Liver (tissue), 9 donors: Measurements from ENCODE around the gene LBP. TPM values are rescaled to one million over a fixed set of nuclear protein-coding genes. Genes with fewer than 3 reads are reported as not detected.

Source experiments
- DNase-seq: peaks from one replicate; pipeline ENCODE4 v3.0.0-alpha.2; 2017; ENCODE audit warnings: low spot score
- H3K27ac ChIP-seq, 2 donors: one replicate each; pipeline ENCODE4 v1.7.0; 2013; ENCODE audit warnings: inconsistent platforms in 2 of 2, low read length in 2 of 2, control low read depth in 1 of 2, low read depth in 1 of 2, mild to moderate bottlenecking in 1 of 2
- H3K27me3 ChIP-seq, 4 donors: one replicate each; pipeline versions ENCODE4 v1.6.1 to v1.7.0; 2013; ENCODE audit warnings: low read length in 3 of 4, inconsistent platforms in 1 of 4, mild to moderate bottlenecking in 1 of 4, moderate library complexity in 1 of 4; ENCODE audit not compliant: control insufficient read depth in 4 of 4, insufficient read depth in 4 of 4
- H3K36me3 ChIP-seq, 4 donors: one replicate each; pipeline versions ENCODE4 v1.6.1 to v1.7.0; 2013; ENCODE audit warnings: low read length in 3 of 4, mild to moderate bottlenecking in 3 of 4, low read depth in 1 of 4, moderate library complexity in 1 of 4; ENCODE audit not compliant: control insufficient read depth in 4 of 4, insufficient read depth in 3 of 4
- H3K4me1 ChIP-seq, 4 donors: one replicate each; pipeline versions ENCODE4 v1.6.1 to v1.7.0; 2013; ENCODE audit warnings: low read length in 3 of 4, mild to moderate bottlenecking in 3 of 4, moderate library complexity in 1 of 4; ENCODE audit not compliant: control insufficient read depth in 4 of 4, insufficient read depth in 4 of 4
- H3K4me3 ChIP-seq, 3 donors: one replicate each; pipeline versions ENCODE4 v1.6.1 to v1.7.0; 2013; ENCODE audit warnings: low read length in 3 of 3, control low read depth in 1 of 3, low read depth in 1 of 3, mild to moderate bottlenecking in 1 of 3
- H3K9ac ChIP-seq, 2 donors: one replicate each; pipeline ENCODE4 v1.7.0; 2013; ENCODE audit warnings: low read length in 2 of 2, mild to moderate bottlenecking in 2 of 2, moderate library complexity in 2 of 2, control low read depth in 1 of 2, low read depth in 1 of 2
- H3K9me3 ChIP-seq, 4 donors: one replicate each; pipeline versions ENCODE4 v1.6.1 to v1.7.0; 2013; ENCODE audit warnings: low read length in 3 of 4; ENCODE audit not compliant: control insufficient read depth in 4 of 4
- EGR1 ChIP-seq, 2 donors: IDR thresholded peaks; 2 replicates each; pipeline ENCODE4 v1.6.1; 2016 to 2018; ENCODE audit warnings: antibody characterized with exemption in 2 of 2, low read depth in 2 of 2
- FOXA1 ChIP-seq: IDR thresholded peaks from 2 replicates; pipeline ENCODE4 v1.6.1; 2016; ENCODE audit warnings: antibody characterized with exemption
- FOXA2 ChIP-seq: IDR thresholded peaks from 2 replicates; pipeline ENCODE4 v1.6.1; 2016; ENCODE audit warnings: antibody characterized with exemption
- GABPA ChIP-seq, 2 donors: IDR thresholded peaks in 1 of 2; conservative IDR thresholded peaks in 1 of 2; 2 replicates each; pipeline ENCODE4 v1.6.1; 2016; ENCODE audit warnings: antibody characterized with exemption in 2 of 2, mild to moderate bottlenecking in 1 of 2, moderate library complexity in 1 of 2
- HNF4A ChIP-seq, 2 donors: conservative IDR thresholded peaks; 2 replicates each; pipeline ENCODE4 v1.6.1; 2016; ENCODE audit warnings: antibody characterized with exemption in 2 of 2, mild to moderate bottlenecking in 2 of 2
- HNF4G ChIP-seq: IDR thresholded peaks from 2 replicates; pipeline ENCODE4 v1.6.1; 2016; ENCODE audit warnings: antibody characterized with exemption
- JUND ChIP-seq, 2 donors: IDR thresholded peaks; 2 replicates each; pipeline ENCODE4 v1.6.1; 2016; ENCODE audit warnings: antibody characterized with exemption in 2 of 2
- MAX ChIP-seq: IDR thresholded peaks from 2 replicates; pipeline ENCODE4 v1.6.1; 2016; ENCODE audit warnings: antibody characterized with exemption
- NR2F2 ChIP-seq: IDR thresholded peaks from 2 replicates; pipeline ENCODE4 v1.6.1; 2016; ENCODE audit warnings: antibody characterized with exemption
- RAD21 ChIP-seq, 2 donors: IDR thresholded peaks; 2 replicates each; pipeline ENCODE4 v1.6.1; 2016; ENCODE audit warnings: antibody characterized with exemption in 2 of 2, mild to moderate bottlenecking in 2 of 2
- REST ChIP-seq: IDR thresholded peaks from 2 replicates; pipeline ENCODE4 v1.6.1; 2016; ENCODE audit warnings: antibody characterized with exemption, mild to moderate bottlenecking
- RXRA ChIP-seq, 2 donors: IDR thresholded peaks; 2 replicates each; pipeline ENCODE4 v1.6.1; 2017 to 2018; ENCODE audit warnings: antibody characterized with exemption in 2 of 2, mild to moderate bottlenecking in 1 of 2
- SP1 ChIP-seq: IDR thresholded peaks from 2 replicates; pipeline ENCODE4 v1.6.1; 2018; ENCODE audit warnings: antibody characterized with exemption, mild to moderate bottlenecking
- TAF1 ChIP-seq: conservative IDR thresholded peaks from 2 replicates; pipeline ENCODE4 v1.6.1; 2016; ENCODE audit warnings: antibody characterized with exemption, mild to moderate bottlenecking
- YY1 ChIP-seq: IDR thresholded peaks from 2 replicates; pipeline ENCODE4 v1.6.1; 2016; ENCODE audit warnings: antibody characterized with exemption, mild to moderate bottlenecking
- WGBS: extraction: QIAGEN DNeasy Blood & Tissue Kit; methylation state at CpG from one replicate; pipeline ENCODE4 v1.1.7; 2013; 5-methylcytosine and 5-hydroxymethylcytosine counted together
- polyA plus RNA-seq, 2 donors: library from polyadenylated mRNA; stranded (reverse) in 1 of 2; unstranded in 1 of 2; fragments of 200-250 nt in 1 of 2; fragments of >200 nt in 1 of 2; fragmentation: Nextera tagmentation in 1 of 2; extraction: Ambion mirVana in 1 of 2; gene quantifications; one replicate each; pipeline versions ENCODE4 v1.2.1 to v1.2.3, GENCODE V29; 2013 to 2015
- total RNA-seq, 2 donors: library from RNA; depleted of rRNA; stranded (reverse); fragments of >200 nt; gene quantifications; one replicate each; pipeline ENCODE4 v1.2.3, GENCODE V29; 2014
- TF ChIP-seq, protein P1 (sequence below): IDR thresholded peaks from 2 replicates; pipeline ENCODE4 v1.6.1; 2016; ENCODE audit warnings: antibody characterized with exemption
- TF ChIP-seq, protein P2 (sequence below): fragments of 150-350 bp; IDR thresholded peaks from 2 replicates; pipeline ENCODE4 v1.5.1; 2017; ENCODE audit warnings: improper control_type of control experiment, low read depth, low read length; ENCODE audit not compliant: missing input control
- TF ChIP-seq, protein P3 (sequence below): IDR thresholded peaks from 2 replicates; pipeline ENCODE4 v1.6.1; 2016; ENCODE audit warnings: antibody characterized with exemption
- donor health status: healthy.
- donor health status: healthy.
- donor health status: healthy.
- donor health status: healthy.
- donor health status: healthy.

Gene LBP
- total and polyA plus RNA-seq, 4 donors, result 561 to 1,485 (median 1,083) TPM

DNA sequence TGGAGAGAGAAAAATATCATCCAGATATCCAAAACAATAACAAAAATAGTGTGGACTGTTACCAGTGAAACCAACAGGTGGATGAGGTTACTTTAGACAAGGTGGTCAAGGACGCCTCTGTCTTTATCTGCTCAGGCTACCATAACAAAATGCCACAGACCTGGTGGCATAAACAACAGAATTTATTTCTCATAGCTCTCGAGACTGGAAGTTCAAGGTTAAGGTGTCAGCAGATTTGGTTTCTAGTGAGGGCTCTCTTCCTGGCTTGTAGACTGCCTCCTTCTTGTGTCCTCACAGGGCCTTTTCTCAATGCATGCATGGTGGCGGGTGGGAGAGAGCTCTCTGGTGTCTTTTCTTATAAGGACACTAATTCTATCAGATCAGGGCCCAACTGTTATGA is 21.1 kb upstream of the LBP start:
- Histone ChIP-seq H3K9ac (no peak overlapping the region), H3K4me3 (no peak overlapping the region), H3K36me3 (no peaks in the 10 kb centered on the region), H3K9me3 (no peaks in the 10 kb centered on the region), H3K27ac (no peak overlapping the region), H3K27me3 (no peaks in the 10 kb centered on the region), H3K4me1 (peaks cover 0 to 3% (median 2%) of the 10 kb centered on the region in 4 donors)
- TF ChIP-seq MAX (no peak), SP1 (no peak), JUND (IDR thresholded peaks at IDR 0.05) (no peak), REST (no peak), GABPA (IDR thresholded peaks at IDR 0.05 in 1 of 2, conservative IDR thresholded peaks at IDR 0.05 in 1 of 2) (no peak), NR2F2 (no peak), HNF4A (conservative IDR thresholded peaks at IDR 0.05) (no peak), YY1 (no peak), HNF4G (no peak), FOXA1 (no peak), TAF1 (no peak), RXRA (IDR thresholded peaks at IDR 0.05) (no peak), EGR1 (IDR thresholded peaks at IDR 0.05; ENCODE audit: low read depth in 2 of 2) (no peak)
- TF ChIP-seq, protein P1, sequence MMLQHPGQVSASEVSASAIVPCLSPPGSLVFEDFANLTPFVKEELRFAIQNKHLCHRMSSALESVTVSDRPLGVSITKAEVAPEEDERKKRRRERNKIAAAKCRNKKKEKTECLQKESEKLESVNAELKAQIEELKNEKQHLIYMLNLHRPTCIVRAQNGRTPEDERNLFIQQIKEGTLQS, result no peak
- TF ChIP-seq, protein P2, sequence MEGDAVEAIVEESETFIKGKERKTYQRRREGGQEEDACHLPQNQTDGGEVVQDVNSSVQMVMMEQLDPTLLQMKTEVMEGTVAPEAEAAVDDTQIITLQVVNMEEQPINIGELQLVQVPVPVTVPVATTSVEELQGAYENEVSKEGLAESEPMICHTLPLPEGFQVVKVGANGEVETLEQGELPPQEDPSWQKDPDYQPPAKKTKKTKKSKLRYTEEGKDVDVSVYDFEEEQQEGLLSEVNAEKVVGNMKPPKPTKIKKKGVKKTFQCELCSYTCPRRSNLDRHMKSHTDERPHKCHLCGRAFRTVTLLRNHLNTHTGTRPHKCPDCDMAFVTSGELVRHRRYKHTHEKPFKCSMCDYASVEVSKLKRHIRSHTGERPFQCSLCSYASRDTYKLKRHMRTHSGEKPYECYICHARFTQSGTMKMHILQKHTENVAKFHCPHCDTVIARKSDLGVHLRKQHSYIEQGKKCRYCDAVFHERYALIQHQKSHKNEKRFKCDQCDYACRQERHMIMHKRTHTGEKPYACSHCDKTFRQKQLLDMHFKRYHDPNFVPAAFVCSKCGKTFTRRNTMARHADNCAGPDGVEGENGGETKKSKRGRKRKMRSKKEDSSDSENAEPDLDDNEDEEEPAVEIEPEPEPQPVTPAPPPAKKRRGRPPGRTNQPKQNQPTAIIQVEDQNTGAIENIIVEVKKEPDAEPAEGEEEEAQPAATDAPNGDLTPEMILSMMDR, result no peak
- TF ChIP-seq, protein P3, sequence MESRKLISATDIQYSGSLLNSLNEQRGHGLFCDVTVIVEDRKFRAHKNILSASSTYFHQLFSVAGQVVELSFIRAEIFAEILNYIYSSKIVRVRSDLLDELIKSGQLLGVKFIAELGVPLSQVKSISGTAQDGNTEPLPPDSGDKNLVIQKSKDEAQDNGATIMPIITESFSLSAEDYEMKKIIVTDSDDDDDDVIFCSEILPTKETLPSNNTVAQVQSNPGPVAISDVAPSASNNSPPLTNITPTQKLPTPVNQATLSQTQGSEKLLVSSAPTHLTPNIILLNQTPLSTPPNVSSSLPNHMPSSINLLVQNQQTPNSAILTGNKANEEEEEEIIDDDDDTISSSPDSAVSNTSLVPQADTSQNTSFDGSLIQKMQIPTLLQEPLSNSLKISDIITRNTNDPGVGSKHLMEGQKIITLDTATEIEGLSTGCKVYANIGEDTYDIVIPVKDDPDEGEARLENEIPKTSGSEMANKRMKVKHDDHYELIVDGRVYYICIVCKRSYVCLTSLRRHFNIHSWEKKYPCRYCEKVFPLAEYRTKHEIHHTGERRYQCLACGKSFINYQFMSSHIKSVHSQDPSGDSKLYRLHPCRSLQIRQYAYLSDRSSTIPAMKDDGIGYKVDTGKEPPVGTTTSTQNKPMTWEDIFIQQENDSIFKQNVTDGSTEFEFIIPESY, result no peak
- DNase-seq, result no peak
- WGBS, result 81% methylated on average over 3 of the region's 3 CpGs

- H3K4me1 ChIP-seq, result peaks cover 2 to 10% (median 9%) of the 10 kb centered on the region in 4 donors
- H3K9ac ChIP-seq, result no peak overlapping the region
- H3K27ac ChIP-seq, result no peak overlapping the region
- no peaks in the 10 kb centered on the region for H3K9me3 ChIP-seq
- no peaks in the 10 kb centered on the region for H3K36me3 ChIP-seq
- no peaks in the 10 kb centered on the region for H3K27me3 ChIP-seq
- whole genome bisulfite sequencing, result 92% methylated on average over 3 of the region's 3 CpGs
- no peak overlapping the region for H3K4me3 ChIP-seq
- no peak for DNase-seq
- TF ChIP-seq, protein P3, result no peak
- no peak for TF ChIP-seq SP1
- no peak for TF ChIP-seq FOXA2
- no peak for TF ChIP-seq YY1
- no peak for TF ChIP-seq EGR1 (IDR thresholded peaks at IDR 0.05; ENCODE audit: low read depth in 2 of 2)
- no peak for TF ChIP-seq MAX
- no peak for TF ChIP-seq GABPA (IDR thresholded peaks at IDR 0.05 in 1 of 2, conservative IDR thresholded peaks at IDR 0.05 in 1 of 2)
- TF ChIP-seq HNF4G, result no peak
- no peak for TF ChIP-seq RAD21 (IDR thresholded peaks at IDR 0.05)
- no peak for TF ChIP-seq JUND (IDR thresholded peaks at IDR 0.05)
- TF ChIP-seq FOXA1, result no peak
- TF ChIP-seq, protein P2, result no peak
These were observed 20.4 kb upstream of the LBP start for GRCh38 chr20:38325905-38326304.
